GM21360 (cell line): ENCODE data around the gene SLC25A47.
"Not testable (repeated sequence)": the region's sequence is repeated elsewhere in the genome, so short reads cannot be mapped to it uniquely, and the experiment has no call there.

Experiments
- ATAC-seq: cut with Tn5 transposase; IDR thresholded peaks from one replicate; pipeline ENCODE4 v1.9.1; 2021; ENCODE audit warnings: mild to moderate bottlenecking, moderate library complexity; ENCODE audit not compliant: unreplicated experiment

SLC25A47 gene

DNA sequence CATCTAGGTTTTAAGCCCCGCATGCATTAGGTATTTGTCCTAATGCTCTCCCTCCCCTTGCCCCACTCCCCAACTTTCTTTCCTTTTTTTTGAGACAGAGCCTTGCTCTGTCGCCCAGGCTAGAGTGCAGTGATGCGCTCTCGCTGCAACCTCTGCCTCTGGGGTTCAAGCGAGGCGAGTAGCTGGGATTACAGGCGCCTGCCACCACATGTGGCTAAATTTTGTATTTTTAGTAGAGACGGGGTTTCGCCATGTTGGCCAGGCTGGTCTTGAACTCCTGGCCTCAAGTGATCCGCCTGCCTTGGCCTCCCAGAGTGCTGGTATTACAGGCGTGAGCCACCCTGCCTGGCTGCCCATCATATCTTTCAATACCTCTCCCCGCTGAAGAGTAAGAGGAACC, 19.7 kb downstream of the SLC25A47 start:
- ATAC-seq, result not testable (repeated sequence)

DNA sequence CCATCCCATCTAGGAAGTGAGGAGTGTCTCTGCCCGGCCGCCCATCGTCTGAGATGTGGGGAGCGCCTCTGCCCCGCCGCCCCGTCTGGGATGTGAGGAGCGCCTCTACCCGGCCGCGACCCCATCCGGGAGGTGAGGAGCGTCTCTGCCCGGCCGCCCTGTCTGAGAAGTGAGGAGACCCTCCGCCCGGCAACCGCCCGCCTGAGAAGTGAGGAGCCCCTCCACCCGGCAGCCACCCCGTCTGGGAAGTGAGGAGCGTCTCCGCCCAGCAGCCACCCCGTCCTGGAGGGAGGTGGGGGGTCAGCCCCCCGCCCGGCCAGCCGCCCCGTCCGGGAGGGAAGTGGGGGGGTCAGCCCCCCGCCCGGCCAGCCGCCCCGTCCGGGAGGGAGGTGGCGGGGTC, 21.5 kb downstream of the SLC25A47 start:
- ATAC-seq, result not testable (repeated sequence)

DNA sequence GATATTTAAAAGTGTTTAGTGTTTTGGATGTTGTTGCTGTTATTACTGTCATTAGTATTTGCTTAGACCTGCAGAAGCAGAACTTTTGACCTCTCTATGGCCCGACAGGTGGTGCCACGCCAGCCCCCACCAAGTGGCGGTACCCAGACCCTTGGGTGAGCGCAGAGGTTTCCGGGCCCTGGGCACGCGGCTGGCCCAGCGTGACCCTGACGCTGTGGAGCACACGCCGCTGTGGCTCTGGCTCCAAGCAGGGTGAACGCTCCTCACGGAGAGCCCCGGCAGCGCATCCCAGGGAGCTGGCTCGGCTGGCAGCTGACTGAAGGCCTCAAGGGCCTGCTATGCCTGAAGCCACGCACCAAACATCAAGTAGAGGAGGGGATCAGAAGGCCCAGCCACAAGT, 22.6 kb downstream of the SLC25A47 start:
- no peak for ATAC-seq

DNA sequence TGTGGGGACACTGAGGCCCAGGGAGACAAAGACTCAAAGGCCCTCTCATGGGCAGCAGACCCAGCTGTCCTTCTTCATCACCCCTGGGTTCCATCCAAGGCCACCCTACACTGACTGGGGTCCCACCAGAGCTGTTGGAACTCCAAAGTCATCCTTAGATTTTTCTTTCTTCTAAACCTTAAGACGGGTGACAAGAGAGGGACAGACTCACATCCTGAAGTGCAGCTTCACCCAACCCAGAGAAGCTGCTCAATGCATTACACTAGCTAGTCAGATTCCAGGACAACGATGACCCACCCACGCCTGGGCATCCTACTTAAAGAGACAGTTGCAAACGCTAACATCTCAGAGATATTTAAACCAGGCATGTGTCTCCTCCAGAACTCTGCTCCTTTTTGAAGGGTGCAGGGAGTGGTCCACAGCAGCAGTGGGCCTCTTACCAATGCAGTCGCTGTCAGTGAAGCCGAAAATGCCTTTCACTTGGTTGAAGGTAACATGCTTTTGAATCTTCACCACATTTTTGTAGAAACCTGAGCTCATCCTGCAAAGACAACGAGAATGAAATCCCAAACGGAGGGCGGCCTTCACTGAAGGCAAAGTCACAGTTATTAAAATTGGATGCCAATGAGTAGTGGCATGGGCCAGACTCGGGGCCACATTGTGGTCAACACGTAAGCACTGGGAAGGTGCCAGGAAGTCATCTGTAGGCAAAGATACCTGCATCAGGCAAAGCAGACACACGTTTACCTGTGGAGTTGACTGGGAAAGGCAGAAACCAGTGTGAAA, 23.4 kb downstream of the SLC25A47 start:
- no peak for ATAC-seq

- ATAC-seq, result no peak
Measured at GRCh38 chr14:100348253-100348729, 25.2 kb downstream of the SLC25A47 start.

- ATAC-seq, result no peak
Measured at GRCh38 chr14:100348784-100349685, 25.9 kb downstream of the SLC25A47 start.

- ATAC-seq, result no peak
Measured at GRCh38 chr14:100350276-100350926, 27.3 kb downstream of the SLC25A47 start.

- ATAC-seq, result no peak
Measured at GRCh38 chr14:100350986-100351385, 27.8 kb downstream of the SLC25A47 start.

GRCh38 chr14:100358396-100358795, 35.3 kb downstream of the SLC25A47 start:
- ATAC-seq, result no peak

DNA sequence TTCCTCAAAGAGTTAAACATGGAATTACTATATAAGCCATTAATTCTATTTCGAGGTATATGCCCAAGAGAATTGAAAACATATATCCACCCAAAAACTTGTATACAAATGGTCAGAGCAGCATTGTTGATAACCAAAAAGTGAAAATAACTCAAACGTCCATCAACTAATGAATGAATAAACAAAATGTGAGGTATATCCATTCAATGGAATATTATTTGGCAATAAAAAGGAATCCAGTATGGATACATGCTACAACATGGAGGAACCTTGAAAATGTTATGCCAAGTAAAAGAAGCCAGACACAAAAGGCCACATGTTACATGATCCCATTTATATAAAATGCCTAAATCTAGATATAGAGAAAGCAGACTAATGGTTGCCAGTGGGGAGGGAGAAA, 36.0 kb downstream of the SLC25A47 start:
- ATAC-seq, result no peak

DNA sequence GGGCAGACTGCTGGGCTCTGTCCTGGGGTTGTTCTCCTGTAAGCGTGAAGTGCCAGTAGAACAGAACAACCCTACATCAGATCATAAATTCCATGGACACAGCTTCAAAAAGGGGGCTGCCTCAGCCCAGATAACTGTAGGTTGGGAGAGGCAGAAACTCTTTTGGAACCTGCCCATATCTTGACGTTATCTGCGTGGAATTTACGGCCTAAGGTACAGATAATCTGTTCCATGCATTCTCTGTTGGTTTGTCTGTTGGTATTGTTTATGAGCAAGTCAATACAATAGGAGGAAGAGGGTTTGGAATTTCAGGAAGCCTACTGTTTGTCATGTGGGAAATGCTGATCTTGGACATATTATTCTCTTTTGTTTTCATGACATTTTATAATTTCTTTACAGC, 36.7 kb downstream of the SLC25A47 start:
- ATAC-seq, result no peak

DNA sequence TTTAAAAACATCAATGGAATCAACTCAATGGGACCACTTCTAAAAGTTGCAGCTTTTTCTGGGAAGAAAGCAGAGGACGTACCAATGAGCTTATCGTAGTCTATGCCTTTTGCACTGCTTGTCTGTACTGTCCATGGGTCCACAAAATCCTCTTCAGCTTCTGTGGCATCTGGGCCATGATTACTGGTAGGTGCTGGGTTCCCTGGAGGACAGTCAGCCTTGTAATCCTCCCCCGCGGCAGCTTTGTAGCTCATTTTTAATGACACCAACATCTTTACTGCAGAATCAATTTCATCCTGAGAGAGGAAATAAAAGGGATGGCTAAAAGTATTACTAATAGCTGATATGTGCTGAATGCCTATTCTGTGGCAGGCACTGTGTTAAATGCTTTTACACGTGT, 38.5 kb downstream of the SLC25A47 start:
- no peak for ATAC-seq

- no peak for ATAC-seq
Measured at GRCh38 chr14:100362311-100362927, 39.3 kb downstream of the SLC25A47 start.

- ATAC-seq, result no peak
Measured at GRCh38 chr14:100363053-100363452, 39.9 kb downstream of the SLC25A47 start.

DNA sequence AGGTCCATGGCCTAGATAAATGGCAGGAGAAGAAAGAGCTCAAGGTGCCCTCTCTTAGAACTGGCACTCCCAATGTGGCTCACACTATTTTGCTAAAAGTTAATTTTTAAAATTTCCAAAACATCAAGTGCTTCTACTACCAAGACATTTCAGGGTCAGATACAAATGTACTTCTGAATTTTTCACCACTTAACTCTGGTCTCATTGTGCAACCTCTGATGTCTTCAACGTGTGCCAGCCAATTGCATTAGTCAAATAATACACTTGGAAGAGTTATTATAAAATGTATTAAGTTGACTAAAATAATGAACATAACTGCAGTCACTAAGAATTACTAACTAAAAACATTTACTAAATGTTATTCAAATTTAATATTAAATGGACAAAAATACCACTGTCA, 41.3 kb downstream of the SLC25A47 start:
- ATAC-seq, result no peak

DNA sequence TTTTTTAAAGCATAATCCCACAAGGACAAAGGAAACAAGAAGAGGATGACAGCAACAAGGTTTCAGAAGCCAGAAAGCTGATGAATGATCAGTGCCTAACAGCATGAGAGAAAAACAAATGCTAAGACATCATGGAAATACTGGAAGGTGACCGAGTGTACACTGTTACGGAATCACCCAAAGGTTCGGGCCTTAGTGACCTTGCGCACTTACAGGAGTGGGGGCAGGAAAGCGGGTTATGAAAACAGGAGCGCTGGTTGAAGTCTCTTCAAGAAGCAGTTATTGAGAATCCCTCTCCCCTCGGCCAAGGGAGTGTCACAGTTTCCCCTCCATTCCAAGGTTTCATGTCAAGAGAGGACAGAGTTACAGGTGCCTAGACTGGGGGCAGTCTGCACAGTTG, 42.6 kb downstream of the SLC25A47 start:
- ATAC-seq, result no peak

- no peak for ATAC-seq
Measured at GRCh38 chr14:100369019-100369418, 45.9 kb downstream of the SLC25A47 start.

GRCh38 chr14:100370003-100370402, 46.9 kb downstream of the SLC25A47 start:
- ATAC-seq, result no peak

GRCh38 chr14:100371773-100372172, 48.6 kb downstream of the SLC25A47 start:
- no peak for ATAC-seq

DNA sequence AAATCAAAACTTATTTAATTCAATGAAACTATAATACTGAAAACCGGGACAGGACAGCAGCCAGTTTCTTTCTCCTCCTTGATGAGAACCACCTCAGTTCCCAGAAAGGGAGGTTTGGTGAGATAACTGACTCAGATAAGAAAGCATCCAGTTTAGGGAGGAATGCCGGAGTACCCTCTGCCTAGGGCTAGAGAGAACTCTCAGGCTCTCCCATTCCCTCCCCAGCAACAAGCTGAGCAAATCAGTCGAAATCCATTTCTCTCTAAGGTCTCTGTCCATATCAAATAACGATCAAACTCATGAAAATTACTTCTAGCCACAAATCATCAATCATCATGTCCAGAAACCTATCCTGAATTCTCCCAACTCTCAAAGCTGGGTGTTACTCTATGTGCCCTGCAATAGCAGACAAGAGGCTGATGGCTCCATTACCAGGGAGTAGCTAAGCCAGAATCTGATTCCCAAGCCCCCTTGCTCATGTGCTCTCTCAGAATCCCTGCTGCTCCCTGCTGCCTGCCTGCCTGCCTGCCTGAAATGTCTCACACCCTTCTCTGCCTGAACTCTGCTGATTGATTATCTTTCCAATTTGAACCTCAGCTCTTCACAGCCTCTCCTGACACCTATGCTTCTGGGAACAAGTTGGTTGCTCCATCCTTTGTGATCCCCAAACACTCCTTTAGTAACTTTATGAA, 49.4 kb downstream of the SLC25A47 start:
- no peak for ATAC-seq
